ENCODE results near the gene FBXL2.
"Not testable (repeated sequence)": the region's sequence is repeated elsewhere in the genome, so short reads cannot be mapped to it uniquely, and the experiment has no call there.

FBXL2 gene

GRCh38 chr3:33317963-33318709 lies 40.9 kb downstream of the FBXL2 start:
- no peak for DNase-seq

- DNase-seq = no peak
These were observed 41.6 kb downstream of the FBXL2 start for GRCh38 chr3:33318710-33319380.

- no peak for DNase-seq
These were observed 45.2 kb downstream of the FBXL2 start for GRCh38 chr3:33322412-33322811.

- no peak for DNase-seq
These were observed 54.2 kb downstream of the FBXL2 start for GRCh38 chr3:33331414-33331813.

- no peak for DNase-seq
These were observed 57.1 kb downstream of the FBXL2 start for GRCh38 chr3:33334364-33334763.

- not testable (repeated sequence) for DNase-seq
These were observed 61.8 kb downstream of the FBXL2 start for GRCh38 chr3:33338936-33339465.

- DNase-seq = no peak
These were observed 62.5 kb downstream of the FBXL2 start for GRCh38 chr3:33339758-33340157.

- DNase-seq = no peak
These were observed 78.4 kb downstream of the FBXL2 start for GRCh38 chr3:33355611-33356010.

GRCh38 chr3:33358172-33358781 lies 81.0 kb downstream of the FBXL2 start:
- no peak for DNase-seq

- no peak for DNase-seq
These were observed 83.0 kb downstream of the FBXL2 start for GRCh38 chr3:33360136-33360825.

- DNase-seq = no peak
These were observed 86.0 kb downstream of the FBXL2 start for GRCh38 chr3:33363113-33363800.

GRCh38 chr3:33364060-33364459 lies 86.8 kb downstream of the FBXL2 start:
- DNase-seq = no peak

GRCh38 chr3:33364531-33365128 lies 87.4 kb downstream of the FBXL2 start:
- DNase-seq = no peak

GRCh38 chr3:33372218-33373081 lies 95.2 kb downstream of the FBXL2 start:
- DNase-seq = peak; percentile 26 to 61

GRCh38 chr3:33373082-33373437 lies 95.8 kb downstream of the FBXL2 start:
- no peak for DNase-seq

GRCh38 chr3:33377489-33377888 lies 100.2 kb downstream of the FBXL2 start:
- DNase-seq = no peak

GRCh38 chr3:33377931-33378330 lies 100.7 kb downstream of the FBXL2 start:
- no peak for DNase-seq

- no peak for DNase-seq
These were observed 103.4 kb downstream of the FBXL2 start for GRCh38 chr3:33380653-33381052.

GRCh38 chr3:33383951-33384350 lies 106.7 kb downstream of the FBXL2 start:
- no peak for DNase-seq

GRCh38 chr3:33385423-33385822 lies 108.2 kb downstream of the FBXL2 start:
- DNase-seq = peak; percentile 11 to 18

- no peak for DNase-seq
These were observed 109.4 kb downstream of the FBXL2 start for GRCh38 chr3:33386631-33387030.
